ENCODE results near the gene SCUBE1. TPM values are rescaled to one million over a fixed set of nuclear protein-coding genes. Genes with fewer than 3 reads are reported as not detected.

SCUBE1 gene
- total and polyA plus RNA-seq, 2 of the 8 experiments (the other 6 are each of a cell fraction or from before 2014, with no cell fraction given): 2.3 to 4.9 TPM

DNA sequence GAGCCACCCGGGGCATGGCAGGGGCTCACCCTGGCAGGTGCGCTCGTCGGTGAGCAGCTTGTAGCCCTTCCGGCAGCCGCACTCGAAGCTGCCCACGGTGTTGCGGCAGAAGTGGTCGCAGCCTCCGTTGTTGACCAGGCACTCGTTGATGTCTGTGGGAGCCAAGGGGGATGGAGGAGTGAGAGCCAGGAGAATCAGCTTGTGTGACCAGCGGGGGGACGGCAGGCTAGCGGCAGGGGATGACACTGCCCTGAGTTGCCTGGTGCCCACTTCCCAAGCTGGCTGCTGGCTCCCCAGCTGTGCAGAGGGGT lies 111.5 kb downstream of the SCUBE1 start:
- no peak overlapping the region for H2BK20ac ChIP-seq (ENCODE audit: low read length)
- H3K56ac ChIP-seq (replicated peaks; ENCODE audit: insufficient read length, low read depth, low read length): no peak overlapping the region
- no peak overlapping the region for H3K18ac ChIP-seq (ENCODE audit: extremely low read depth, low read length)
- WGBS, 2 experiments (ENCODE audit: extremely low coverage in 1 of 2, insufficient coverage in 1 of 2, insufficient read length in 1 of 2, insufficient replicate concordance in 2 of 2, low coverage in 1 of 2, low lambda C conversion rate in 2 of 2, missing lambda C conversion rate in 1 of 2): 86% methylated on average over 15 of the region's 15 CpGs; no CpG with 5 or more reads in 1 of the 2 experiments
- no peaks in the 10 kb centered on the region for H3K79me1 ChIP-seq (ENCODE audit: low read depth, low read length)
- ChIA-PET POLR2A (ENCODE audit: partially characterized antibody) (no interaction called here), CTCF (ENCODE audit: partially characterized antibody) (interaction anchor here (0.6 to 26.8 kb wide), 50 partner anchors 11 to 1380 kb away, joined by 3 to 388 read pairs (median 5); partner anchors contain the start of genes SCUBE1 and TTLL12)
- peak overlapping the region; percentile 16; the same call in 1 of the 2 replicates for H4K8ac ChIP-seq (ENCODE audit: extremely low read depth, insufficient read depth, low read length)
- no peak overlapping the region for H2AK5ac ChIP-seq (ENCODE audit: low read depth, low read length)
- H3K4me1 ChIP-seq (replicated peaks in 1 of 4; ENCODE audit: control insufficient read depth in 3 of 4, insufficient read depth in 4 of 4, low read length in 3 of 4): peaks cover 0 to 16% (median 11%) of the 10 kb centered on the region in 4 experiments; a peak in 6 of 7 replicates
- no peak overlapping the region for H3K4me3 ChIP-seq (ENCODE audit: extremely low read depth in 1 of 4, insufficient read depth in 2 of 4, low read depth in 3 of 4, low read length in 4 of 4)
- H3K27me3 ChIP-seq (replicated peaks in 1 of 4; ENCODE audit: control insufficient read depth in 3 of 4, extremely low read depth in 1 of 4, insufficient read depth in 3 of 4, low read length in 3 of 4): no peaks in the 10 kb centered on the region
- H3K4ac ChIP-seq (replicated peaks; ENCODE audit: insufficient read length, low read depth, low read length): no peak overlapping the region
- H4K91ac ChIP-seq (replicated peaks; ENCODE audit: insufficient read length, low read length): peak overlapping the region; percentile 5
- H4K20me1 ChIP-seq (replicated peaks in 1 of 2; ENCODE audit: control insufficient read depth in 1 of 2, insufficient read depth in 2 of 2, low read length in 2 of 2): no peaks in the 10 kb centered on the region
- H3K27ac ChIP-seq (ENCODE audit: low read depth, low read length): no peak overlapping the region
- no peak overlapping the region for H3K23ac ChIP-seq (ENCODE audit: insufficient read length)
- no peak overlapping the region for H2BK12ac ChIP-seq (ENCODE audit: low read depth, low read length)
- H2AFZ ChIP-seq (ENCODE audit: low read length): no peak overlapping the region
- no peak overlapping the region for H4K5ac ChIP-seq (ENCODE audit: insufficient read length, low read depth, low read length)
- no peaks in the 10 kb centered on the region for H3K79me2 ChIP-seq (ENCODE audit: control insufficient read depth in 1 of 2, insufficient read depth in 2 of 2, low read length in 2 of 2)
- H3K23me2 ChIP-seq (ENCODE audit: low read depth, low read length): no peaks in the 10 kb centered on the region
- peak overlapping the region; percentile 13; the same call in 1 of the 2 replicates for H2BK15ac ChIP-seq (ENCODE audit: low read length)
- H3K36me3 ChIP-seq (ENCODE audit: control insufficient read depth in 2 of 4, insufficient read depth in 4 of 4, low read length in 3 of 4): no peaks in the 10 kb centered on the region
- H3K9ac ChIP-seq (replicated peaks in 1 of 4; ENCODE audit: extremely low read depth in 1 of 4, low read depth in 3 of 4, low read length in 3 of 4): no peak overlapping the region
- no peak for FAIRE-seq
- no peak for DNase-seq (ENCODE audit: low read depth in 1 of 2, low spot score in 2 of 2)
- peak overlapping the region in 1 of 2 experiments; percentile 90; a peak in 1 of 4 replicates for H3K4me2 ChIP-seq (ENCODE audit: insufficient read depth in 1 of 2, low read depth in 2 of 2, low read length in 2 of 2)
- TF ChIP-seq RFX5 (IDR thresholded peaks at IDR 0.05; ENCODE audit: borderline replicate concordance, low read depth, low read length) (no peak), EP300 (IDR thresholded peaks at IDR 0.05; ENCODE audit: borderline replicate concordance in 1 of 2, low read depth in 2 of 2, low read length in 2 of 2) (no peak), RAD21 (IDR thresholded peaks at IDR 0.05 in 1 of 2, conservative IDR thresholded peaks at IDR 0.05 in 1 of 2; ENCODE audit: low read depth in 2 of 2, low read length in 2 of 2) (no peak), SIRT6 (IDR thresholded peaks at IDR 0.05; ENCODE audit: low read length) (no peak), CBX8 (IDR thresholded peaks at IDR 0.05; ENCODE audit: borderline replicate concordance, low read depth, low read length) (no peak)
- H3K9me3 ChIP-seq (ENCODE audit: insufficient read depth in 2 of 2, low read depth in 1 of 2, low read length in 1 of 2): no peaks in the 10 kb centered on the region
- H3K14ac ChIP-seq (ENCODE audit: insufficient read length): no peak overlapping the region
- no peak overlapping the region for H2BK5ac ChIP-seq (ENCODE audit: low read depth, low read length)
- no peak overlapping the region for H2BK120ac ChIP-seq (replicated peaks; ENCODE audit: low read depth, low read length)
